Nephron progenitor cell (in vitro differentiated cells): ENCODE measurements around the gene SLC24A4.

ENCODE experiments used
- DNase-seq: peaks from one replicate; pipeline ENCODE4 v3.0.0; 2021
- H3K27ac Mint-ChIP-seq: 2 replicates; pipeline ENCODE4 v1.8.0; 2021; ENCODE audit warnings: mild to moderate bottlenecking, moderate library complexity, mixed read lengths
- H3K27me3 Mint-ChIP-seq: 2 replicates; pipeline ENCODE4 v1.8.0; 2021; ENCODE audit warnings: mild to moderate bottlenecking, low read depth, mixed read lengths; ENCODE audit not compliant: poor library complexity
- H3K36me3 Mint-ChIP-seq: 2 replicates; pipeline ENCODE4 v1.8.0; 2021; ENCODE audit warnings: low read depth, mixed read lengths
- H3K4me1 Mint-ChIP-seq: 2 replicates; pipeline ENCODE4 v1.8.0; 2021; ENCODE audit warnings: mixed read lengths
- H3K4me3 Mint-ChIP-seq: 2 replicates; pipeline ENCODE4 v1.8.0; 2021; ENCODE audit warnings: mild to moderate bottlenecking, moderate library complexity, mixed read lengths
- H3K9me3 Mint-ChIP-seq: 2 replicates; pipeline ENCODE4 v1.8.0; 2021; ENCODE audit warnings: mild to moderate bottlenecking, moderate library complexity, mixed read lengths
- CTCF ChIP-seq: fragments of 200-600 bp; sonication (generic); IDR thresholded peaks from 2 replicates; pipeline ENCODE4 v1.5.0; 2021; ENCODE audit warnings: antibody characterized with exemption

The SLC24A4 gene

DNA sequence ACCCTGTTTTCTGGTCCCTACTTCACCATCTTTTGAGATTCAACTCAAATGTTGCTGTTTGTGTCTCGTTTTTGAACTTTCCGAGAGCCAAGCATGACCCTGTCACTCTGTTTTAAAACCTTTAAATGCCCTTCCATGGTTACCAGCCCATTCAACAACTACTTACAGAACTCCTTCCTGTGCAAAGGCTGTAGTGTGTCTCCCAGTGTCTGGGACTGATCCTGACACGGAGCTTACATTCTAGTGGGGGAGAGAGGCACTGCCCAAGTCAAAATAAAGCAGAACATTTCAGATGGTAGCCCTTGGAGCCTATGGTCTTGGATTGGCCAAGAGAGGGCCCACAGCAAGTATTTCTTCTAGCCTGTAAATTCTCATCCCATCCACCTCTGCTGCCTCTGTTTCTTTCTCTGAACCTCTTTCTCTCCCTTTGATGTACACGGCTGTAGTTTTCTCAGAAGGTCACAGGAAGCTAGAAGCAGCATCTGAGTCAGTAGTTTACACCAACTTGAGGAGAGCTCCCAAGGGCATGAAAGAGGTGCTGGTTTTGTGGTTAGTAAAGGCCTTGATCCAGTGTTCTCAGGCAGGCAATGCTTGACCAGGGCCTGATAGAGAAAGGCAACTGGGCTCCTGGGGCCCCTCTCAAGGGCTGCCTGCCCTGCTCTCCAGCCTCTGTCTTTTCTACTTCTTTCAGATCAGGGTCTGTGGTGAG, 42.3 kb upstream of the SLC24A4 start:
- Mint-ChIP-seq H3K36me3 (no peaks in the 10 kb centered on the region), H3K27me3 (peaks cover 23% of the 10 kb centered on the region), H3K4me1 (peaks cover 4% of the 10 kb centered on the region), H3K9me3 (no peaks in the 10 kb centered on the region), H3K4me3 (no peak overlapping the region), H3K27ac (no peak overlapping the region)
- DNase-seq = no peak
- no peak for TF ChIP-seq CTCF

DNA sequence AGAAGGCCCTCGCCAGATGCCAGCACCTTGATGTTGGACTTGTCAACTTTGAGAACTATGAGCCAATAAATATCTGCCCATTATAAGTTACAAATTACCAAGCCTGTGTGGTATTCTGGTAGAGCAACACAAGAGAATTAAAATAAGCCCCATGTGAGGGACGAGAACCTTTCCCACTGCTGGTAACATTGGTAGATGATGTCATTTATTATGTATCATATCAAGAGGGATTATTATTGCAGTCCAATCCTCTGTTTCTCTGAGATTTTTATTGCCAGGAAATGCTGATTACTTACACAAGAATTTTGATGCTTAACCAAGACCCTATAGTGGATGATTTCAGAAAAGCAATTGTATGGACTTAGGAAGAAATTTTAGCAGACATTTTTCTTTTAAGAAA, 40.3 kb upstream of the SLC24A4 start:
- H3K4me1 Mint-ChIP-seq = no peaks in the 10 kb centered on the region
- H3K9me3 Mint-ChIP-seq = no peaks in the 10 kb centered on the region
- no peak for TF ChIP-seq CTCF
- no peak for DNase-seq
- H3K27me3 Mint-ChIP-seq = peaks cover 15% of the 10 kb centered on the region
- H3K36me3 Mint-ChIP-seq = no peaks in the 10 kb centered on the region
- H3K27ac Mint-ChIP-seq = no peak overlapping the region
- H3K4me3 Mint-ChIP-seq = no peak overlapping the region

- no peak for DNase-seq
- no peak for TF ChIP-seq CTCF
- H3K4me3 Mint-ChIP-seq = no peak overlapping the region
- no peaks in the 10 kb centered on the region for H3K4me1 Mint-ChIP-seq
- no peaks in the 10 kb centered on the region for H3K9me3 Mint-ChIP-seq
- H3K27ac Mint-ChIP-seq = no peak overlapping the region
- H3K27me3 Mint-ChIP-seq = peaks cover 23% of the 10 kb centered on the region
- H3K36me3 Mint-ChIP-seq = no peaks in the 10 kb centered on the region
Observed at GRCh38 chr14:92285311-92285710, 37.7 kb upstream of the SLC24A4 start.

GRCh38 chr14:92287987-92288386, 35.0 kb upstream of the SLC24A4 start:
- no peak for DNase-seq
- TF ChIP-seq CTCF = no peak
- H3K27me3 Mint-ChIP-seq = peaks cover 22% of the 10 kb centered on the region
- no peaks in the 10 kb centered on the region for H3K36me3 Mint-ChIP-seq
- no peaks in the 10 kb centered on the region for H3K4me1 Mint-ChIP-seq
- no peak overlapping the region for H3K27ac Mint-ChIP-seq
- no peaks in the 10 kb centered on the region for H3K9me3 Mint-ChIP-seq
- no peak overlapping the region for H3K4me3 Mint-ChIP-seq

DNA sequence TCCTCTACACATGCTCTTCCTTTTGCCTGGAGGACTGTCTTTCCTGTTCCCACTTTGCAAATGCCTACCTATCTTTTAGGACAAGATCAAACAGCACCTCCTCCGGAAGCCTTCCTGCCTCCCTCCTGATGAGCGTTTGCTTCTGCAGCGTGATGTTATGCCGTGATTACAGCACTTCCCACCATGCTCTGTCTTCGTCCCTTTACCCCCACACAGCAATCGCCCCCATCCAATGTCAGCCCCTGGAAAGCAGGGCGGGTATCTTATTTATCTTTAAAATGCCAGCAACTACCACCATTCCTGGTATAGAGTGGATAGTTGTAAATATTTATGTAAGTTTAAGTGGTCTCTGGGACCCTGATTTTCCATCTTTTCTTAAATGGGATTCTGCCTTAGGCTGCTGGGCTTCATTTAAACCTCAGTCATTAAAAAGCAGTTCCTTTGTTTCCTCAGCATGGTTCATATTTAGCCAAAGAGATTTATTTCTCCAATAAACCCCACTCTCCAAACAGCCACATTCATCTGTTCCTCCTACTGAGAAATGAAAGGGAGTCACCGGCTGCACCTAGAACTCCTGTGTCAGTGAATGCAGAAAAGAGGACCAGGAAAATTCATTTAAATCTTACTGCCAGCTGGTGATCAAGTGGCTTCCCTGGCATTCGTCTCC, 33.8 kb upstream of the SLC24A4 start:
- TF ChIP-seq CTCF = no peak
- DNase-seq = no peak
- H3K27ac Mint-ChIP-seq = no peak overlapping the region
- H3K4me3 Mint-ChIP-seq = no peak overlapping the region
- H3K27me3 Mint-ChIP-seq = peaks cover 26% of the 10 kb centered on the region
- H3K36me3 Mint-ChIP-seq = no peaks in the 10 kb centered on the region
- no peaks in the 10 kb centered on the region for H3K4me1 Mint-ChIP-seq
- no peaks in the 10 kb centered on the region for H3K9me3 Mint-ChIP-seq

DNA sequence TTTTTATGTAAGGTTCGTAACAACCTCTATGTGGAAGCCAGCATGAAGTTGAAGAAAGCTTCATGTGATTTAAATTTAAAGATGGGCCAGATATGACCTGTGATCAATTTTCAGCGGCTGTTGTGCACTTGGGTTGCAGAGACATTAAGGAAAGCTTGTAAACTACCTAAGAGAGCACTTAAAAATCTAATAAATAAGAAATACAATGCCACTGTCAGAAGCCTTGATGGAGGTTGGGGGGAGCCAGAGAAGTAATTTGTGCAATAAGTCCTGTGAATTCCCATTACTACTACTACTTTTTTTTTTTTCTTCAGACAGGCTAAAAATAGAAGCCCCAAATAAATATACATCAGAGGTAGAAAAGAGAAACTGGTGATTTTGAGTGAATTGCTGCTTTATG, 30.3 kb upstream of the SLC24A4 start:
- no peaks in the 10 kb centered on the region for H3K9me3 Mint-ChIP-seq
- no peak for TF ChIP-seq CTCF
- H3K27ac Mint-ChIP-seq = no peak overlapping the region
- H3K27me3 Mint-ChIP-seq = peaks cover 38% of the 10 kb centered on the region
- no peak overlapping the region for H3K4me3 Mint-ChIP-seq
- no peak for DNase-seq
- no peaks in the 10 kb centered on the region for H3K36me3 Mint-ChIP-seq
- H3K4me1 Mint-ChIP-seq = no peaks in the 10 kb centered on the region
